ENCODE data around the gene MAML3.

The MAML3 gene

DNA sequence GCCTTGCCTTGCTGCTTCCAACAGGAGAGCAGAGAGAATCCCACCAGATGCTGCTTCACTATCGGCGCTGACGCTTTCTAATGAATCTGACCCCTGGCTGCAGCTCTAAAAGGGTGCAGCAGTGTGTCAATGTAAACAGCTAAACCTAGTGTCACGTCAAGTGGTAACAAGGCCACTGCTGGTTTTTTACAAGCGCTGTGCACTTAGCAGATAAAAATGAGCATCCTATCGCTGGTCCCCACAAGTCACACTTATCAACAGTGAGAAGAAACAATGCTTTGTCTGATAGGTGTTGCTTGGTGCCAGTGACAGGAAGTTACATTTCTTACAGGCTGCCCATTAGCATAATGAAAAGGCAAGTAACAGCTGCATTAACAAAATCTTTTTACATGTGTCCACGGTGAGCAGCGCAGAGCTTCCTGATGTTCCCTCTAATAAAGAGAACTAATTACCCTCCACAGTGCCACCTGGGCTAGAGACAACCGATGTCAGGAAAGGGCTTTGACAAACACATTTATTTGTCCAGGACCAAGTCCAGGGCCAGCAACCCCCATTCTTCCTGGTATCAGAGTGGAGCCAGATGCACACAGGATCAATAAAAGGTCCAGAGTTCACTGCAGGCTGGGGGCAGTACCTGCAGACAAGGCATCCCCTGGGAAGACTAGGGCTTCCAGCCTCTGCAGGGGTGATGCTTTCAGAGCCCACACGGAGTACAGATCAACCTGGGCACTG lies 312.4 kb downstream of the MAML3 start:
- ATAC-seq (ENCODE audit: low read depth) (no peak), DNase-seq (ENCODE audit: low spot score) (no peak)
- no peak overlapping the region for H3K4me3 ChIP-seq (ENCODE audit: severe bottlenecking)
- TF ChIP-seq, protein P1, sequence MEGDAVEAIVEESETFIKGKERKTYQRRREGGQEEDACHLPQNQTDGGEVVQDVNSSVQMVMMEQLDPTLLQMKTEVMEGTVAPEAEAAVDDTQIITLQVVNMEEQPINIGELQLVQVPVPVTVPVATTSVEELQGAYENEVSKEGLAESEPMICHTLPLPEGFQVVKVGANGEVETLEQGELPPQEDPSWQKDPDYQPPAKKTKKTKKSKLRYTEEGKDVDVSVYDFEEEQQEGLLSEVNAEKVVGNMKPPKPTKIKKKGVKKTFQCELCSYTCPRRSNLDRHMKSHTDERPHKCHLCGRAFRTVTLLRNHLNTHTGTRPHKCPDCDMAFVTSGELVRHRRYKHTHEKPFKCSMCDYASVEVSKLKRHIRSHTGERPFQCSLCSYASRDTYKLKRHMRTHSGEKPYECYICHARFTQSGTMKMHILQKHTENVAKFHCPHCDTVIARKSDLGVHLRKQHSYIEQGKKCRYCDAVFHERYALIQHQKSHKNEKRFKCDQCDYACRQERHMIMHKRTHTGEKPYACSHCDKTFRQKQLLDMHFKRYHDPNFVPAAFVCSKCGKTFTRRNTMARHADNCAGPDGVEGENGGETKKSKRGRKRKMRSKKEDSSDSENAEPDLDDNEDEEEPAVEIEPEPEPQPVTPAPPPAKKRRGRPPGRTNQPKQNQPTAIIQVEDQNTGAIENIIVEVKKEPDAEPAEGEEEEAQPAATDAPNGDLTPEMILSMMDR (IDR thresholded peaks at IDR 0.05; ENCODE audit: poor library complexity, severe bottlenecking), result no peak
- no peak overlapping the region for H3K27ac ChIP-seq (ENCODE audit: poor library complexity, severe bottlenecking)
- no peaks in the 10 kb centered on the region for H3K4me1 ChIP-seq (ENCODE audit: insufficient read depth, poor library complexity, severe bottlenecking)
- no peaks in the 10 kb centered on the region for H3K36me3 ChIP-seq (ENCODE audit: low read depth)
- H3K27me3 ChIP-seq (ENCODE audit: insufficient read depth, poor library complexity, severe bottlenecking), result no peaks in the 10 kb centered on the region
- no peaks in the 10 kb centered on the region for H3K9me3 ChIP-seq (ENCODE audit: severe bottlenecking)

DNA sequence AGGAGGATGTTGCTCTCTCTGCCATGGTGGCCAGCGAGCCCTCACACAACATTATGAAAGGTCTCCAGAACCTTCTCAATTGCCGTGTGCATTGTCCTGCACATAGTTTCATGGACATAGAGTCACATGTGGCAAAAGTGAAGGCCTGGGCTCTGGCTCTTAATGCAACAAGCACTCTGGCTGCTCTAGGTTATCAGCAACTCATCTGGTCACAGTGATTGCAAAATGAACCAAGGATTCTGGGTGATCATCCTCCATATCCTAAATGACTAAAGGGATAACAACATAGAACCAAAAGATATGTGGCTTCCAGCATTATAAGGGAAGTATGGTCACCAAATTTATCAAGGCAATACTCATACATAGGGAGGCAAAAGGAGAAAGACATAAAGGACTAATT lies 313.2 kb downstream of the MAML3 start:
- Histone ChIP-seq H3K27me3 (ENCODE audit: insufficient read depth, poor library complexity, severe bottlenecking) (no peaks in the 10 kb centered on the region), H3K27ac (ENCODE audit: poor library complexity, severe bottlenecking) (no peak overlapping the region), H3K4me3 (ENCODE audit: severe bottlenecking) (no peak overlapping the region), H3K4me1 (ENCODE audit: insufficient read depth, poor library complexity, severe bottlenecking) (no peaks in the 10 kb centered on the region), H3K9me3 (ENCODE audit: severe bottlenecking) (no peaks in the 10 kb centered on the region), H3K36me3 (ENCODE audit: low read depth) (no peaks in the 10 kb centered on the region)
- TF ChIP-seq, protein P1 (IDR thresholded peaks at IDR 0.05; ENCODE audit: poor library complexity, severe bottlenecking), result no peak
- DNase-seq (ENCODE audit: low spot score) (no peak), ATAC-seq (ENCODE audit: low read depth) (no peak)

DNA sequence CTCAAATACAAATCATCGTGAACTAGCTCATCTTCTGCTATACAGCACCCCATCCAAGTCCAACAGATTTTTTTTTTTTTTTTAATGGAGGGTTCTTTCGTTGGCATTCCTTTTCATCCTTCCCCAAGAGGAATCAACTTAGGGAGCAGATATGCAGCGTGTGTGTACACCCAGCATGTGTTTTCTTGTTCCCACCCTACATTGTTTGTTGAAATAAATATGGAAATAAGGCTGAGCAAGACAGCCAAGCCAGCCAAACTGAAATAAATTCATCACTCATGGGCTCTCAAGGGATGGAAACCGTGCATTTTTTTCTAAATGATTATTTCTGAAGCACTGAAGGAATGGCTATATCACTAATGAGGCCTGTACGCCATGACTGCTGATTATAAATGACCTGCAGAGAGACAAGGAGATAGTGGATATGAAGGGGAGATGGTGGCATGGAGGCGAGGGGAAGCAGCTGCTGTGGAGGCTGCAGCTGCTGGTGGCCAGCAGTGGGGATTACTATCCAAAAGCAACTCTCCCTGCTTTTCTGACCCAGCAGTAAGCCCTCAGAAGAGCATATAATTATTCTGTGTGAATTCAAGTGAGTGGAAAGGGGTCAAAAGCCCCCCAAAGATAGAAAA lies 314.5 kb downstream of the MAML3 start:
- no peak overlapping the region for H3K27ac ChIP-seq (ENCODE audit: poor library complexity, severe bottlenecking)
- H3K27me3 ChIP-seq (ENCODE audit: insufficient read depth, poor library complexity, severe bottlenecking), result no peaks in the 10 kb centered on the region
- ATAC-seq (ENCODE audit: low read depth) (no peak), DNase-seq (ENCODE audit: low spot score) (no peak)
- H3K9me3 ChIP-seq (ENCODE audit: severe bottlenecking), result no peaks in the 10 kb centered on the region
- TF ChIP-seq, protein P1 (IDR thresholded peaks at IDR 0.05; ENCODE audit: poor library complexity, severe bottlenecking), result no peak
- H3K36me3 ChIP-seq (ENCODE audit: low read depth), result no peaks in the 10 kb centered on the region
- H3K4me1 ChIP-seq (ENCODE audit: insufficient read depth, poor library complexity, severe bottlenecking), result no peaks in the 10 kb centered on the region
- no peak overlapping the region for H3K4me3 ChIP-seq (ENCODE audit: severe bottlenecking)

DNA sequence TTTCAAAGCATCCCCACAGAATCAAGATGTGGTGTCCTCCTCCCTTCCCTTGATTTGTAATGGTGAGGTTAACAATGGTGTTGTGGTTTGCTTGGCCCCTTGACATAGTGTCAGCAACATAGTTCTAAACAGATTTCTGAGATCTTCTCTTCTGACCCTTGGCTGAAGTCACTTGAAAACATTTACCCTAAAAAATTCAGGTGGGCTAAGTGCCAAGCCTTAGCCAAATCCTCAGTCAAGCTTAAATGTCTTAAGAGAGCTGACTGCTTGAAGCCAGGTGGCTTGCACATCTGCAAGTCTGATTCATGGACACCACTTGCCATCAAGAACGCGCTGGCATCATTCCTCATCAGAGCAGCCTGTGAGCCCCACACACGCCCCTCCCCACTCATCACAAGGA lies 315.2 kb downstream of the MAML3 start:
- H3K27me3 ChIP-seq (ENCODE audit: insufficient read depth, poor library complexity, severe bottlenecking), result no peaks in the 10 kb centered on the region
- no peak overlapping the region for H3K4me3 ChIP-seq (ENCODE audit: severe bottlenecking)
- no peaks in the 10 kb centered on the region for H3K36me3 ChIP-seq (ENCODE audit: low read depth)
- ATAC-seq (ENCODE audit: low read depth), result no peak
- no peak for DNase-seq (ENCODE audit: low spot score)
- H3K27ac ChIP-seq (ENCODE audit: poor library complexity, severe bottlenecking), result no peak overlapping the region
- TF ChIP-seq, protein P1 (IDR thresholded peaks at IDR 0.05; ENCODE audit: poor library complexity, severe bottlenecking), result no peak
- H3K4me1 ChIP-seq (ENCODE audit: insufficient read depth, poor library complexity, severe bottlenecking), result no peaks in the 10 kb centered on the region
- no peaks in the 10 kb centered on the region for H3K9me3 ChIP-seq (ENCODE audit: severe bottlenecking)

- ATAC-seq (ENCODE audit: low read depth) (no peak), DNase-seq (ENCODE audit: low spot score) (no peak)
- TF ChIP-seq, protein P1 (IDR thresholded peaks at IDR 0.05; ENCODE audit: poor library complexity, severe bottlenecking), result no peak
- no peaks in the 10 kb centered on the region for H3K9me3 ChIP-seq (ENCODE audit: severe bottlenecking)
- H3K4me1 ChIP-seq (ENCODE audit: insufficient read depth, poor library complexity, severe bottlenecking), result no peaks in the 10 kb centered on the region
- H3K27ac ChIP-seq (ENCODE audit: poor library complexity, severe bottlenecking), result no peak overlapping the region
- H3K4me3 ChIP-seq (ENCODE audit: severe bottlenecking), result no peak overlapping the region
- H3K36me3 ChIP-seq (ENCODE audit: low read depth), result no peaks in the 10 kb centered on the region
- no peaks in the 10 kb centered on the region for H3K27me3 ChIP-seq (ENCODE audit: insufficient read depth, poor library complexity, severe bottlenecking)
Observed at GRCh38 chr4:139834981-139835391, 319.0 kb downstream of the MAML3 start.

Measured in RWPE2 (cell line).